SIG-M5 treated with dmso at 0.1 percent for 504 hours (cell line): ENCODE results near the gene HEPACAM.
"Not testable (repeated sequence)": the region's sequence is repeated elsewhere in the genome, so short reads cannot be mapped to it uniquely, and the experiment has no call there.

Experiments
- DNase-seq: peaks from one replicate; lab custom pipeline; 2025; ENCODE audit not compliant: unreplicated experiment; lab: John Stamatoyannopoulos, UW

Gene HEPACAM

GRCh38 chr11:124935548-124936514 is at the start of gene HEPACAM:
HEPACAM (minus strand) TSS chr11:124936047; CDS start chr11:124936006, 41 bp downstream.
- no peak for DNase-seq

GRCh38 chr11:124984512-124984854 is 48.6 kb upstream of the HEPACAM start:
- no peak for DNase-seq

- no peak for DNase-seq
Observed at GRCh38 chr11:124983674-124984511, 48.0 kb upstream of the HEPACAM start.

GRCh38 chr11:124982043-124982442 is 46.2 kb upstream of the HEPACAM start:
- no peak for DNase-seq

- DNase-seq = no peak
Observed at GRCh38 chr11:124978316-124978715, 42.5 kb upstream of the HEPACAM start.

- DNase-seq = no peak
Observed at GRCh38 chr11:124977006-124977405, 41.2 kb upstream of the HEPACAM start.

GRCh38 chr11:124976531-124976930 is 40.7 kb upstream of the HEPACAM start:
- DNase-seq = no peak

- no peak for DNase-seq
Observed at GRCh38 chr11:124971810-124972209, 36.0 kb upstream of the HEPACAM start.

GRCh38 chr11:124970925-124971324 is 35.1 kb upstream of the HEPACAM start:
- DNase-seq = peak; percentile 65

- not testable (repeated sequence) for DNase-seq
Observed at GRCh38 chr11:124968197-124968596, 32.4 kb upstream of the HEPACAM start.

- peak; percentile 70 for DNase-seq
Observed at GRCh38 chr11:124961972-124962609, 26.2 kb upstream of the HEPACAM start.

GRCh38 chr11:124955035-124955434 is 19.2 kb upstream of the HEPACAM start:
- DNase-seq = no peak

GRCh38 chr11:124954590-124954955 is 18.7 kb upstream of the HEPACAM start:
- DNase-seq = no peak

GRCh38 chr11:124953753-124954589 is 18.1 kb upstream of the HEPACAM start, which contains the start of gene CCDC15:
CCDC15 (plus strand) TSS chr11:124954202; CDS start chr11:124954733, 531 bp downstream.
- peak; percentile 96 for DNase-seq

GRCh38 chr11:124951341-124951740 is 15.5 kb upstream of the HEPACAM start:
- DNase-seq = no peak

GRCh38 chr11:124950601-124951330 is 14.9 kb upstream of the HEPACAM start:
- DNase-seq = no peak

- DNase-seq = no peak
Observed at GRCh38 chr11:124946735-124947141, 10.9 kb upstream of the HEPACAM start.

- no peak for DNase-seq
Observed at GRCh38 chr11:124945826-124946225, 10.0 kb upstream of the HEPACAM start.

- no peak for DNase-seq
Observed at GRCh38 chr11:124944565-124944964, 8.7 kb upstream of the HEPACAM start.

GRCh38 chr11:124943741-124944140 is 7.9 kb upstream of the HEPACAM start:
- DNase-seq = no peak
